ENCODE results near the gene INKA2.
"Not testable (repeated sequence)": the region's sequence is repeated elsewhere in the genome, so short reads cannot be mapped to it uniquely, and the experiment has no call there.

INKA2 gene

DNA sequence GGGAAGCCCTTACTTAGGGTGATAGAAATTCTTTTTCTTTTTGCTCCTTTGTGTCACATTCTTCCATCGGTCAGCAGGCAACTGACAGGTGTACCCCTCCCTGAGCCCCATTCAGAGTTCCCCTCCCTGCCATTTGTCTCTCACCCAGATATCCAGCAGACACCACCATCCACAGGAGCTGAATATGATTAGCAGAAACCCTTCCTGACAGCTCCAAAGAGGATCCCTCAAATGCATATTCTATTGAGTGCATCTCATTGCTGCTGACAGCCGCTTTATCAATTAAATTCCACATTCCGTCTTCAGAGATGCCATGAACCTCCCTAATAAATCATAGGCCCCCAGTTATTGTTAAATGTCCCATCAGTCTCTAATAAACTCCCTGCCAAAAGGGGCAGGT lies 10.4 kb upstream of the INKA2 start:
- no peak for DNase-seq

DNA sequence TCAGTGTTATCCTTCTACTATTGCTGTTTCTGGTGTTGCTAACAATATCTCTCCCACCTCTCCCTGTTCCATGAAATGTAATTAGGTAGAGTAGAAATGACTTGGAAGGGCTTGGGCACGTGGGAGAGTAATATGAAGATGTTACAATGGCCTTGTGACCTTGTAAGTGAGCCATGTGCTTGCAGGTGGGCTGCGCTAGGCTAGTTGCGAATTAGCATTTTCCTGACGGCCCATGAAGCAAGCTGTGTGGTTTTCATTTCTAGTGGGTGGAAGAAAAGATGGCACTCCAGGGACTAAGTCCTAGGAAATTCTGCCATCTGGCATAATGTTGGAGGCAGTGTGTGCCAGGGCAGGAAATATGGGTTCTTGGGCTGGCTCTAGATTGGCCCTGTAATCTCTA lies 8.8 kb upstream of the INKA2 start:
- no peak for DNase-seq

DNA sequence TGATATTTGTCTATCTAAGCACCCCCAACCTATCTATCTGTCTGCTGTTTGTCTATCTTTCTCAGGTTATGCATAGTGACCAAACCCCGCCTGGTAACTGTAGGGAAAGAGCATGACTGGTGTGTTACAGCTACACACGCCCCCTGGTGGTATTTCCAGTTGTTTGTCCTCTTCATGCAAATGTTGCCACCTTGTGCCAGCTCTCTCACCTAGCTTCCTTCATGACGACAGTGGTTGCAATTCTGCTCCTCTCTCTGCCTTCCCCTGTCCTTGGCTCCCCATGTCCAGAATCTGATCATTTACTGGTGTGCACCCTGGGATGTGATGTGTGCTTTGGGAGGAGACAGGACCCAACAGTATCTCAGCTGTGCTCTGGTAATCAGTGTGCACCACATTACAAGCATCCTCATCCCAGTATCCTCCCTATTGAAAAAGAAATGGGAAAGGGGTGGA lies 8.1 kb upstream of the INKA2 start:
- DNase-seq = peak; percentile 58

DNA sequence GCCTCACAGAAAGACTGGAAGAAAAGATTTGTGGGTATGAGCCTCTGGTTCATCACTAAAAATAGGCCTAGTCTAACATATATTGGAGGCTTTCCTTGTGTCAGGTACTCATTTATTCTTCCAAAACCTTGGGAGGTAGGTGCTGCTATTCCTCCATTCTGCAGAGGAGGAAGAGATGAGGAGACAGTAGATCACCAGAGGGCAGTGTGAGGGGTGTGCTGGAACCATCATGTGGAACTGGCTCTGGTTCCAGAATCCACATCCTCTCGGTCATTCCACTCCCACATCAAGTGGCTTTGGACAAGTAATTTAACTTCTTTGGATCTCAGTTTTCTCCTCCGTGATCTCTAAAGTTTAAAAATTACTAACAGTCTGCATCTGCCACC lies 7.4 kb upstream of the INKA2 start:
- DNase-seq = no peak

DNA sequence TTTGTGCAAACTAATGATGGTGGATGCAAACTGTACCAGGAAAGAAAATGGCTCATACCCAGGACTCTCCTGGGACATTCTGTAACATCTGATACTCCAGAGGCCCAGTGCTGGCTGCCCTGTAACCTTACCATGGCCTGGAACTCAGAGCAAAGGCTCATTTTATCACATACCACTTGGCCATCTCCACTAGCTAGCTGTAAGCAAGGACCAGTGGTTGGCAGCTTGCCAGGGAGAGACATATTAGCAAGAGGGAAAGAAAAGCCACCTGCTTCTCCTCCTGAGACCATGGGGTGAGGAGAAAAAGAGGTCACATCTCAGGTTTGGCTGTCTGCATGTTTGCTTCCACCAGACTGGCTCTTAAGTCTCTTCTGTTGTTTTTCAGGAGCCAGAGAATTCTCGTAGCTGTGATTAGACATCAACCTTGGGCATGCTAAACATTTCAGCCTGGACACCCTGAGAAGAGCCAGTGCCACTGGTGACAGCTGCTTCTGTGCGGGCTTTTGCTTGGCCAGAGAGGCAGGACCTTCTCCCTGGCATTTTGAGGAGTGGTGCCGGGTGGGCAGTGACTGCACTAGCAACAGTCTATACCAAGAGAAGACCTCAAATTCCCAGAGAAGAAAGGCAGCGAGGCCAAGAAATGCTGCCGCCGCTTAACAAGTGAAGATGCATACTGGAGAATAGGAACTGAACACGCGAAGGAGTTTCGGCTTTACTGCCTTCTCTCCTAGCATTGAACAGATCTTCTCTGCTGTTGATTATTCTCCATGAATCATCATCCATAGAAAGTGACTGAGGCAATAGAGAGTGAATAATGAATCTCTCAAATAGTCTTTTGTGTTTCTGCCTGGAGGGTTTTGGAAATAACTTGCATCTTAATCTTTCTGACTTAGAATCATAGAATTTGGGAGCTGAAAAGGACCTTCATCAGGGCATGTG lies 6.7 kb upstream of the INKA2 start:
- DNase-seq = no peak

DNA sequence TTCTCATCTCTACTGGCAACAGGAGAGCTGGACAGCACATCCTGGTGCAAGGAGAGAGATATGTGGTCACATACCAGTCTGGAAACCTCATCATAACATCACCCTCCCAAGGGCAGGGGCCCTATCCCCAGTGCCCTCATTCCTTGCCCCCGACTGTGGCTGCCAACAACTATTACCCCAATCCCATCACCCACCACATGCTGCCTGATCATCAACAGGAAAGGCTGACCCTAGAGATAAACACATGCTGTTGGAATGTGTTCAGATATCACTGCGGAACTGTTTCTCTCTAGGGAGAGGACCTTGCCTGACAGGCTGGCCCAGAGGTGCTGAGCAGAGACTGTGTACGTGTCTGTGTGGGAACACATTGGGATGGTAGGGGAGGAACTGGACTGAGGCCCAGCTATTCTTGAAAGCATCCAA lies 4.5 kb upstream of the INKA2 start:
- DNase-seq = no peak

DNA sequence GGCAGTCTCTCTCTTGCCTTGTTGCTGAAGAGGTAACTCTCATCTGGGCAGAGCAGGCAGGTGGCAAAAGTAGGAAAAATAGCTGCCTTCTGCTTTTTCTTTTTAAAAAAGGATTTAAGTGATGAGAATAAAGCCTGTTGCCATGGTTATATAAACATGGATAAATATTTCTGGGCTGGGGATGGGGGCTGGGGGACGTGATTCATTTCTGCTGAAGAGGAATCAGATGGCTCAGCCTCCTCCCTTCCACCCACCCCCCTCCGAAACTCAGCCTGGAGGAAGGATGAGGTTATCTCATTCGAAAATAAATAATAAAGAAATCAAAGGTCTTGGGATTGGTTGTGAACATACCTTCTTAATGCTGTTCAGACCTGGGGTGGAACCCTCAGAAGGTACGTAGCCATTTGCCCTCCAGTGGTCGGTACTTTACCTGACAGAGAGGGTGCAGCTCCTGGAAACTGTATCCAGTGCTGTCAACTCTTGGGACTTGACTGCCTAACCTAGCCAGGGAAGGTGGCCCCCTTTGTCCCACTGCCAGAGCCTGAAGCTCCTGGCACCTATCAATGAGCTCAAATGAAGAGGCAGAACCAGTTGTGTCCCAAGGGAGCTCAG lies 3.8 kb upstream of the INKA2 start:
- no peak for DNase-seq

DNA sequence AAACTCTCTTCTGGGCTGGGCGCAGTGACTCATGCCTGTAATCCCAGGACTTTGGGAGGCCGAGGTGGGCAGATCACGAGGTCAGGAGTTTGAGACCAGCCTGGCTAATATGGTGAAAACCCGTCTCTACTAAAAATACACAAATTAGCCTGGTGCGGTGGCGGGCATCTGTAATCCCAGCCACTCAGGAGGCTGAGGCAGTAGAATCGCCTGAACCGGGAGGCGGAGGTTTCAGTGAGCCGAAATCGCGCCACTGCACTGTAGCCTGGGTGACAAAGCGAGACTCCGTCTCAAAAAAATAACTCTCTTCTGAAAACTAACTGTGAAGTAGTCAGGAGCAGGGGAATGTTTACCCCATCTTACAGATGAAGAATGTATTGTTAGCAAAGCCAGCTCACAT lies 3.1 kb upstream of the INKA2 start:
- DNase-seq = not testable (repeated sequence)

DNA sequence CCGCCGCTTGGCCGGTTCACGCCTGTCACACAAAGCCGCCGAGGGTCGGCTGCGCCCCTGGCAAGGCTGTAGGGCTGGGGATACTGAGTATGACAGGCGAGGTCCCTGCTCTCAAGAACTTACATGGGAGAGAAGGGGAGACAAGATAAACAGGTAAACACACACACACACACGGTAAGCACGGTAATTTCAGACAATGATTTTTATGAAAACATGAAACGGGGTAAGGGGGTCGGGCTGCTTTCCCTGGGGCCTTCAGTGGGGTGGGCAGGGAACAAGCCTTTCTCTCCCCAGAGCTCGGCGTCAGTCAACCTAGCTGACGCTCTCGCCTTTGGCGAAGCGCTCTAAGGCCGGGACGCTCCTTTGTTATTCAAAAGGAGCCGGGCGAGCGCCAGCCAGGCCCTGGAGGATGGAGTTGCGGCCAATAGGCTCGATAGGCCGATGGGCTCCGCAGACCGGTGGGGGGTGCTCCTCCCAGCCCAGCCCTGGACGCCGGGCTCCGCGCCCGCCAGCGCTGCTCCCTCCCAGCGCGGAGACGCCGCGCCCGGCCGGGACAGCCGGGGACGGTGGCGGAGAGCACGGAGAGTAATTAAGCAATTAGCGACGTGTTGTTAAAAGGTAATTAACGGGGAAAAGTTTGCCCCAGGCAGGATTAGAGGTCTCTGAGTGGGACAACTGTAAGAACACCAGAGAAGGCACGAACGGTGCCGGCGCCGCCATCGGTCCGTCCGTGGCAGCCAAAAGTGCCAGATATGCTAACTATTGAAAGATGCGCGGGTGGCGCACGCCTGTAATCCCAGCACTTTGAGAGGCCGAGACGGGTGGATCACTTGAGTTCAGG lies 950 bp upstream of the INKA2 start:
- DNase-seq = peak; percentile 17

DNA sequence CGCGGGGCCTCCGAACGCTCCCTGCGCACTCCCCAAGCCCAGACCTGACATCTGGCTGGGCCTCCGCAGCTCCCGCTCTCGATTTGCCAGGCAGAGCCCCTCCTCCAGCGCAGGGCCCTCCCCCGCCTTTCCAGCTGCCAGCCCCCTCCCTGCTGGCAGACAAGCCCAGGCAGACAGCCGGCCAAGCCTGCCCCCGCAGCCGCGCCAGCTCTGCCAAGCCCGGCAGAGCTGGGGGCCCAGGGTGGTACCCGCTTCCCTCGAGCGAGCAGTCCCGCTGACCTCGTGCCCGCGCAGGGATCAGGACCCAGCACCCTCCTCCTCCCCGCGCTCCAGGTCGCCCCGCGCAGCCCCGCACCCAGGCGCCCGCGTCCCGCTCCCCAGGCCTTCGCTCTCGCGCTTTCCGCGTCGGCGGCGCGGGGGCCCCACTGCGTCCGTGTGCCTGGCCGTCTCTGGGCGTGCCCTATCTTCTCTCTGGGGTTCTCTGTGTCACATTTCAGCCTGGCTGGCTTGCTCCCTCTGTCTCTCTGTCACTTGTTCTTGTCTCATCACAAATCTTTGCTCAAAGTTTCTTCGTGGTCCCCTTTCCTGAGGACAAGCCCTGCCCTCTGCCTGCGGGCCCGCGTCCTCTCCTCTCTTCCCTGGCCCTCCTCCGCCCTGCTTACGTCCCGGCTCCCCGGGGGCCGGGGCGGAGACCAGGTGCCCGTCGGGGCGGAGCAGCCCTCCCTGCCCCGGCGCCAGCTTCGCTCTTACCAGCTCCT lies 580 bp downstream of the INKA2 start:
- peak; percentile 41 for DNase-seq

DNA sequence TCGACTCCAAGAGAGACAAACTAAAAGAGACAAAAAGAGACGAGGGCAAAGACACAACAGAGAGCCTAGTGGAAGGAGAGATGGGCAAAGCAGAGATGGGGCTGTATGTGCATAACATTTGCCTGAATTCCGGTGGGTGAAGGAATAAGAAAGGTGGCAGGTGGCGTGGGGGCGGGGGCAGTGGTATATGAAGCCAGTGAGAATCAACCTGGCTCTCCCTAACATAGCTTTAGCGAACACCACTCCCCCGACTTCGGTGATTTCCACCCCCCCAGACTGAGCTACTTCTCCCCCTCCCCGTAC lies 1.1 kb downstream of the INKA2 start:
- no peak for DNase-seq

DNA sequence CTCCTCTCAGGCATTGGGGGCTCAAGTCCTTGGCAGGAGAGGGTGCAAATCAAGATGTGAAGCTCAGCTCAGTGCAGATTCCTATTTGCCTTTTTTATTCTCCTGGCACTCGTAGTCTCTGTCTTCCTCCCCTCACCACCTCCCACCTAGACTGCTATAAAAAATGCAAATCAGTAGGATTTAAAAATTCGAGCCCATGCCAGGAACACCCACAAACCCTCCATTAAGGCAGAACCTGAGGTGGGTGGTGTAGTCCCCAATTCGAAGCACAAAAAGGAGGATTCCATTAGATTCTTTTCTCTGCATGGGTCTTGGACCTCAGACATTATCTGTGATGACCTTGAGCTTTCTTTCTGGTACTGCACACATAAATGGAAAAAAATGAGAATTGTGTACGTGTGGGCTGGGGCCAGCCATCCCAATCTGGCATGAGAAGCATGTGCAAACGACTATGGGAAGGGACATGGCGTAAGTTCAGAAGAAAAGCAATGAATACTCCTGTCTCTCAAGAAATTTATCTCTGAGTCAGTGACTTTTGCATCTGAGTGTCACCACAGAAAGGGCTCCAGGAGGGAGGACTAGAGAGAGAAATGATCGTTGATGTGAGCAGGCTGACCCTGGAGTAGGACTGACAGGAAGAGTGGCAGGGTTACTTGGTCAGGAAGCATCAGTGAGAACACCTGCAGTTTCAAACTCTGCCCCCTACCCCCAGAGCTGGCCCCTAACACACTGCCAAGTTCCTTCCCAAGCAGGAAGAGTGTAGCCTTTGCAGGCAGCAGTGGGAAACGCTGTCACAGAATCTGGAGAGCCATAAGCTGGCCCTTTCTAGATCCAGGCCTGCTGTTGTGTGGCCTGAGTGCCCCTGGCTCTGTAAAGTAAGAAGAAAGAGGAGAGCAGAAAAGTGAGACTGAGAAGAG lies 1.7 kb downstream of the INKA2 start:
- no peak for DNase-seq

DNA sequence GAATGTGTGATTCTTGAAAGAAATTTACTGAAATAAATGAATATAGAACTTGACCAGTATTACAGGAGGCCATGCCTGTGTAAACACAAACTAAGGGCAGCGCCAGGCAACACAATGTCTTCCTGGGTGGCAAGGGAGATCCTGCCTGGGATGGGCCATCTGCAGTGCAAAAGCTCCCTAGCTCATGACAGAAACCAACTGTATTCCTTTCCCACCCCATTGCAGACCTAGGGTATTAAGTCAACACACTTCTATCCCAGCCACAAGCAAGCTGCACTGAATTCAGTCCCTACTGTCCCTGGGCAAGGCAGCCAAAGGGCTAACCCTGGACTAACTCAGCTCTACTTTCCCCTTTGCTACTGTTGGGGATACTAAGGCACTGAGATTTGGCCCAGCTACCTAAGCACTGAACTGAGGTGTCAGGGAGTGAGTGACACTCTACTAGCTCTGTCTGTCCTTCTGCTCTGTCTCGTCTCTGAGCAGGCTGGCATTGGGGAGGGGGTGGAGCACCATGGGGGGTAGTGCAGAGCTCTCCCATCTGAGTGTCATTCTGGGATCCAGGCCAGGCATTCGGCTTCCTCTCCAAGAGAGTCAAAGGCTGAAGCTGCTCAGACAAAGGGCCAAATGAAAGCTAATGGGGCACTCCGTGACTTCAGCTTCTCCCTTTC lies 2.5 kb downstream of the INKA2 start:
- DNase-seq = no peak

DNA sequence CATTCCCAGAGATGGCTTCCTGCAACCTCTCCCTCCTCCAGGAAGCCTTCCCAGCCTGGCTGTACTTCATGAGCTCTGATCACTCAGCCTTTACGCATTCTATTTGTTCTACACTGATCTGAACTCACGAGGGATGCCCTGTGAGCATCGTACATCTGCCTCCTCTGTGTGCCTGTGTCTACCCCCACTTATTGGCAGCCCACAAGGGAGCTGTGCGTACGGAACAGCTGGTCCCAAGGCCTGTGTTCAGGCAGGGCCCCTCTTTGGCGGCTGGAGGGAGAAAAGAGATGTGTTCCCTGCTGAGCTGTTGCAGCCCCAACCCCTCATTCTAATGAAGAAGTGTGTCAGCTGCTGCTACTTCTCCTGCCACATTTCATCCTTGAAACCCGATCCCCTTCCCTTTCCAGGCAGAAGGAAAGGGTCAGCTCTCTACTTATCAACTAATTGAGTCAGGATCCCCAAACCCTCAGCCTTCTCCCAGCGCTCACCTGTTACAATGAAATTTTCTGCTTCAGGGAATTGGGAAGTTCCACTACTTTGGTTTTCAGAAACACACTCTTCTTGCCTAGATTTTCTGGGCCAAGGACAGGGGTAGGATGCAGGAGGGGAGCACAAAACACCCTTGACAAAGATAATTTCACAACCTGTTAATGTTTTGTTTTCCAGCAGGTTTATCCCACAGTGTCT lies 3.2 kb downstream of the INKA2 start:
- no peak for DNase-seq

DNA sequence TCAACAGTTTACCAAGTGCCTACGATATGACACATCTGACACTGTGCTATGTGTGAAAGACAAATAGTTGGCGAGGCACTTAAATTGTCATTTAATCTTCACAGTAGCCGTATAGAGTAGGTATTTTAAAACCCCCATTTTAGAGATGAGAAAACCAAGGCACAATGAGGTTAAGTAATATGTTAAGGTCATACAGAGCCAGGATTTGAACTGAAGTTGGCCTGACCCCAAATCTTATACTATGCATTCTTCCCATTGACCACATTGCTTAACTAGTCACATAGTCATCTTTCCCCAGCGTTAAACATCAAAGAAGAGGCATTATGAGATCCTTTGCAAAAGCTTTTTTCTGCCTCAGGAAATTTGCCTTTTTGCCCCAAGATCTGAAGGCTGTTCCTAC lies 3.9 kb downstream of the INKA2 start:
- no peak for DNase-seq

DNA sequence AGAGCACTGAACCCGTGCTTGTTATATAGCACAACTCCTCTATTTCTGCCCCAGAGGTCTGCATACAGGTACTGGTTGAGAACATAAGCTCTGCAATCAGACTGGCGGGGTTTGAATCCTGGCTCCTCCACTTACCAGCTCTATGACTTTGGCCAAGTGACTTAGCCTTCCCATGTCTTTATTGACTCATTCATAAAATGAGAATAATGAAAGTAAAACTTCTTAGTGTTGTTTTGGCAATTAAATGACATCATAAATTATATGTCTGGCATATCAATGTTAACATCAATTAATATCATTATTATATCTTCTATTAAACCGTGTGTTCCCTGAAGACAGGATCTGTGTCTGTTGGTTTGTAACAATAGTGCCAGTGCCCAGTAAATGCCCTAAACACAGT lies 4.3 kb downstream of the INKA2 start:
- no peak for DNase-seq

DNA sequence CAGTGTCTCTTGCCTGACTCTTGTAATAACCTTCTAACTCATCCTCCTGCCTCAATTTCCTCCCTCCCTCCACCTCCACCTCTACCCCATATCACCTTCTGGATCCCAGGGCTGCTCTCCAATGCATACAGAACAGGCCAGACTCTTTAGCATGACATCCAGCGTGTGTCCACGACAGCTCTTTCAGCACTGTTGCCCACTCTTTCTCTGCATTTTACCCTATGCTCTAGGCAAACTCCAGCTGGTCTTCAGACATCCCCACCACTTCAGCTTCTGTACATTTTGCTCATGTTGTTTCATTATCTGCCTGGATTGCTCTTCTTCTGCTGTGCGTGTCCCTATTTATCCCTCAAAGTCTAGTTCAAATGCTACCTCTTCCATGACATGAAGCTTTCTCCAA lies 4.8 kb downstream of the INKA2 start:
- no peak for DNase-seq

DNA sequence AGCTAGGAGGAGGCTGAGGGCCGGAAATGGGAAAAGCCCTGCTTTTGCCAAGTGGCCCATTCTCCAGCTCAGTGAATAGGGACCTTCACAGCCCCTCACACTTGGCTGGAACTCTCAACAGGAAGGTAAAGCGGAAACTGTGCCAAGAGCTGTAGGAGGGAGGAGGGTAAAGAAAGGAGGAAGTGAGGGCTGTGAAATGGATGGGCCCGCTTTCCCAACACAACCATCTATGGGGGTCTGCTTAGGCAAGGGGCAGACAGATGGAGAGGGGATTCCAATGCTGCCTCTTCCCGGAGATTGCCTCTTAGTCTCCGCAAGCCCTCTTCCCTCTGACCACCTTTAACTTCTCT lies 5.2 kb downstream of the INKA2 start:
- no peak for DNase-seq

DNA sequence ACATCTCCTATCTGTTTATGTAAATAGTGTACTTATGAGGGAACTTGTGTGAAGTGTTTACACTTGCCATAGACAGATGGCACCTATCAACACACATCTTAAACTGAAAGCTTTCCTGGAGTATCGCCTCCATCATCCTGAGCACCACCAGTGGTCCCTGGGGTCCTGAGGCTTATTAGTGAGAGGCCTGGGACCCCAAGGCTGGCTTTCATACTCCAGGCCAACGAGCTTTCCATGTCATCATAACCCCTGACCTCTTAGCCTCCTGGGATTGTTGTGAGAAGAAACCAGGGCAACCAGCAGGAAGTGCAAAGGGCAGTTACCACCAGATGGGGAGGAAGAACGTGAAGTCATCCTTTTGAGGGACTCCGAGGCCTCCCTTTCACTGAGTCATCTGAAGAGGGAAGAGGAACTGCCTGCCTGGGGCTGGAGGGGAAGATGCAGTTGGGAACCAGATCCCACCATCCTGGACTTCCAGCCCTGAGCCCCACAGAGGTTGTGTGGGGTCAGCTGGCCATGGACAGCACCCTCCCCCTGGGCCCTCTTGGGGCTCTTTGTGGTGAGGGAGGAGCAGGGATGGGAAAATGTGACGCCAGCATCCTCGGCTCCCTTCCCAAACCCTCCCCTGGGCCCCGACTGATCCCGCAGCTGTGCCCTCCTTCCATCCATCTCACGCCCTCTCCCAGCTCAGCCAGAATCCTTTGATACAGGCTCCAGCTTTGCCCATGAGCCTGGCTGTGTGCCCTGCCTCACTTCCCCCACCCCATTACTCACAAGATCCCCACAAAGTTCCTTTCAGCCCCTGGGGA lies 5.8 kb downstream of the INKA2 start:
- DNase-seq = no peak

DNA sequence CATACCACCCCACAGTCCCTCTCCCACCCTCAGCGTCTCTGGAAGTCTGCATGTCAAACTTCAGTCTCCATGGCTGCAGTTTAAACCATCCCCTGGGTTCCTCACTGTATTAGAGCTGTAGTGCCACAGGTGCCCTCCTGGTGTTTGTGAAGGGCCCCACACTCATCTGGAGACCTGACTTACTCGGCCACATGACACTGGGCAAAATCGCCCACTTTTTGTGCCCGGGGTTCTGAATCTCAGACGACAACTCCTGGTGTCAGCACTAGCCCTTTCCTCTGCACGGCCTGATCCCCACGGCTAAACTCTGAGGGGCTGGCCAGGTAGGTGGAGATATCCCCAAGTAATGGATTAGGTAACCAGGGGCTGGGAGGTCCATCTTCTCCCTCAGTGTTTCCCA lies 6.5 kb downstream of the INKA2 start:
- no peak for DNase-seq
